Activated T-cell treated with anti-CD3 and anti-CD28 coated beads, Interleukin-2, amount 50 U/mL, for 24 hours (primary cell): ENCODE results near the gene RNF130.
"Not testable (repeated sequence)": the region's sequence is repeated elsewhere in the genome, so short reads cannot be mapped to it uniquely, and the experiment has no call there.

Source experiments
- DNase-seq: peaks from one replicate; pipeline ENCODE4 v3.0.0-alpha.2; 2020
- H3K27ac Mint-ChIP-seq: 2 replicates; pipeline ENCODE4 v1.8.0; 2020; ENCODE audit warnings: mild to moderate bottlenecking, mixed read lengths
- H3K27me3 Mint-ChIP-seq: 2 replicates; pipeline ENCODE4 v1.8.0; 2020; ENCODE audit warnings: mixed read lengths
- H3K36me3 Mint-ChIP-seq: 2 replicates; pipeline ENCODE4 v1.8.0; 2020; ENCODE audit warnings: low read depth, mixed read lengths
- H3K4me1 Mint-ChIP-seq: 2 replicates; pipeline ENCODE4 v1.8.0; 2020; ENCODE audit warnings: low read depth, mixed read lengths
- H3K4me3 Mint-ChIP-seq: 2 replicates; pipeline ENCODE4 v1.8.0; 2020; ENCODE audit warnings: mild to moderate bottlenecking, moderate library complexity, mixed read lengths
- H3K9me3 Mint-ChIP-seq: 2 replicates; pipeline ENCODE4 v1.8.0; 2020; ENCODE audit warnings: mixed read lengths

Gene RNF130

DNA sequence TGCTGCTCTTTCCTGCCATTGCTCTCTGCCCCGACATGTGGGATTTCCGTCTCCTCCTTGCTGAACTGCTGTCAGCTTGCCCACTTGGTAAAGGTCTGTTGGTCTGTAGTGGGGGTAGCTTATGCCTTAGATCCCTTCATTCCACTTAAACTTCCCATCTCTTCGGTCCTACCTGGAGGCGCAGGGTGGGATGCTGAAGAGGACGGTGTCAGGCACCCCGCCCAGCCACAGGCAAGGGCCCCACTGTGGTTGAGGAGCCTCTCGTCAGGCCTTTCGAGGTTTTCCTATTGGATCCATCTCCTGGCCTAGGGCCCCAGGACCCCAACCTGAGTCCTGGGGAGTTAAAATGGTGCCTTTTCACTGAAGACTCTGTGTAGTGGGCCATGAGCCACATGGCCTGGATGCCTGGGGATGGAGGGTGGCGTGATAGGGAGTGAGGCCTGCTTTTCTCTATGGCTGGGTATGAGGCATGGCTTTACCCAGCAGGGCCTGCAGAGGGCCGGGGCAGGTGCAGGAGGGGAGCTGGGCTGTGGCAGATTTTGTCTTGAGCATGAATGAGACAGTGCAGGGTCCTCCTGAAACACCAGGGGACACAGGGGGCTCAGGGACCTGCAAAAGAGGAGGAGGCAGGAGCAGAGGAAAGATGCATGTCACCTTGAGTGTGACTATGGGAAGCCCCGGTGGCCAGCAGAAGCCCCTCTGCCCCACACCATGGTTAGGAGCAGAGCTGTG lies 25.8 kb upstream of the RNF130 start:
- Mint-ChIP-seq H3K27me3 (peaks cover 4% of the 10 kb centered on the region), H3K36me3 (no peaks in the 10 kb centered on the region), H3K4me1 (no peaks in the 10 kb centered on the region), H3K9me3 (no peaks in the 10 kb centered on the region), H3K27ac (no peak overlapping the region), H3K4me3 (no peak overlapping the region)
- peak; percentile 6 for DNase-seq

DNA sequence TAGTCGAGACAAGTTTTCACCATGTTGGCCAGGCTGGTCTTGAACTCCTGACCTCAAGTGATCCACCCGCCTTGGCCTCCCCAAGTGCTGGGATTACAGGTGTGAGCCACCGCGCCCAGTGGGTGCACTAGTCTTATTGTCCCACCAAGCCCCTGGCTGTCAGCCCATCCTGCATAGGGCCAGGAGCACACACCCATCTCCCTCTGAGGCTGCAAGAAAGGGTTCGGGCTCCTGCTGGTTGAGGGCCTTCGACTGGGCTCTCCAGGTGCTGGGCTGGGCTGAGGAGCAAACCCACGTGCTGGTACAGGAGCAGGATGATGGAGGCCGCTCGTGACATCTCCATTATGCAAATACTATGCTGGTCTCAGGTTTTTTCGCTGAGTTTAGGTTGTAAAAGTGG lies 25.1 kb upstream of the RNF130 start:
- H3K27me3 Mint-ChIP-seq = peaks cover 4% of the 10 kb centered on the region
- H3K36me3 Mint-ChIP-seq = no peaks in the 10 kb centered on the region
- no peak overlapping the region for H3K4me3 Mint-ChIP-seq
- no peak overlapping the region for H3K27ac Mint-ChIP-seq
- H3K9me3 Mint-ChIP-seq = no peaks in the 10 kb centered on the region
- no peaks in the 10 kb centered on the region for H3K4me1 Mint-ChIP-seq
- peak; percentile 15 for DNase-seq

DNA sequence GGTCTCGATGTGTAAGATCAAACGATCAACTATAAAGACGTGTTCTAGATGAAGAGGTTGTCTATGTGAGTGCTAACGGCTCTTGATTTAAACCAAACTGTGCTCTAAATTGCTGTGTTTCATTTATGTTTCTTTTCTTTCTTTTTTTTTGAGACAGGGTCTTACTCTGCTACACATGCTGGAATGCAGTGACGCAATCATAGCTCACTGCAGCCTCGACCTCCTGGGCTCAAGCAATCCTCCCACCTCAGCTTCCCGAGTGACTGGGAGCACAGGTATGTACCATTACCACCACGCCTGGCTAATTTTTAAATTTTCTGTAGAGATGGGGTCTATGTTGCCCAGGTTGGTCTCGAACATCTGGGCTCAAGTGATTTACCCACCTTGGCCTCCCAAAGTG lies 24.0 kb upstream of the RNF130 start:
- no peak for DNase-seq
- H3K27ac Mint-ChIP-seq = no peak overlapping the region
- H3K36me3 Mint-ChIP-seq = no peaks in the 10 kb centered on the region
- no peak overlapping the region for H3K4me3 Mint-ChIP-seq
- peaks cover 7% of the 10 kb centered on the region for H3K4me1 Mint-ChIP-seq
- peaks cover 4% of the 10 kb centered on the region for H3K27me3 Mint-ChIP-seq
- no peaks in the 10 kb centered on the region for H3K9me3 Mint-ChIP-seq

- no peak for DNase-seq
- Mint-ChIP-seq H3K27me3 (peaks cover 4% of the 10 kb centered on the region), H3K4me3 (no peak overlapping the region), H3K4me1 (peaks cover 14% of the 10 kb centered on the region), H3K9me3 (no peaks in the 10 kb centered on the region), H3K27ac (no peak overlapping the region), H3K36me3 (no peaks in the 10 kb centered on the region)
Observed at GRCh38 chr5:180093651-180094382, 22.3 kb upstream of the RNF130 start.

- peaks cover 14% of the 10 kb centered on the region for H3K4me1 Mint-ChIP-seq
- H3K9me3 Mint-ChIP-seq = no peaks in the 10 kb centered on the region
- no peak overlapping the region for H3K27ac Mint-ChIP-seq
- H3K36me3 Mint-ChIP-seq = no peaks in the 10 kb centered on the region
- H3K27me3 Mint-ChIP-seq = no peaks in the 10 kb centered on the region
- DNase-seq = no peak
- H3K4me3 Mint-ChIP-seq = no peak overlapping the region
Observed at GRCh38 chr5:180093241-180093640, 21.7 kb upstream of the RNF130 start.

DNA sequence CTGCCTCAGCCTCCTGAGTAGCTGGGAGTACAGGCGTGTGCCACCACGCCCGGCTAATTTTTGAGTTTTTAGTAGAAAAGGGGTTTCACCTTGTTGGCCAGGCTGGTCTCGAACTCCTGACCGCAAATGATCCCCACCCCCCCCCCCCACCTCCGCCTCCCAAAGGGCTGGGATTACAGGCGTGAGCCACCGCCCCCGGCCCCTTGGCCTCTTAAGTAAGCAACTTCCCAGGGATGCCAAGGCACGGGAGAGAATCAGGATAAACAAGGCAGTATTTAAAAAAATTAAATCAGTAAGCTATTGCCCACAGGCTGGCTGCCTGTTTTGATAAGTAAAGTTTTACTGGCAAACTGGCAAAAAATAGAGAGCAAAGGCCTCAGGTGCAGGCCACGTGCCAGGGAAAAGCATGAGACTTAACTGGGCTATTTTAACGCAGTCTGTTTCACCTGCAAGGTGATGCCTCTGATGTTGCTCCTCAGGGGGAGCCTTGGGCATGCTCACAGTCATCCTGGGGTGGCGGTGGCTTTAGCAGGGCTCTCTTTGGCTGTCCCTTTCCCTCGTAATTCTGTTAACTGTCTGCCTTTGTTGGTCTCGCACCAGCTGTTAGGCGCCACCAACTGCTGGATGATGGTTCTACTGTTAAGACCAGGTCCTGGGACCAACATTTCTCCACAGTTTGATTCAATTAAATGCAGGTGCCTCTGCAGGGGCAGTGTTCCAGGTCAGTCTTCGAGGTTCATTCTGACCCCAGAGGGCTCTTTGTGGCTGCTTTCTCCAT lies 19.4 kb upstream of the RNF130 start:
- H3K9me3 Mint-ChIP-seq = no peaks in the 10 kb centered on the region
- no peak for DNase-seq
- peak overlapping the region; percentile 31 for H3K4me3 Mint-ChIP-seq
- no peaks in the 10 kb centered on the region for H3K27me3 Mint-ChIP-seq
- H3K27ac Mint-ChIP-seq = no peak overlapping the region
- peaks cover 30% of the 10 kb centered on the region for H3K4me1 Mint-ChIP-seq
- H3K36me3 Mint-ChIP-seq = no peaks in the 10 kb centered on the region

- Mint-ChIP-seq H3K4me1 (peaks cover 35% of the 10 kb centered on the region), H3K27ac (peak overlapping the region; percentile 47), H3K4me3 (peak overlapping the region; percentile 76), H3K27me3 (no peaks in the 10 kb centered on the region), H3K36me3 (no peaks in the 10 kb centered on the region), H3K9me3 (no peaks in the 10 kb centered on the region)
- peak; percentile 88 for DNase-seq
Observed at GRCh38 chr5:180090098-180090768, 18.7 kb upstream of the RNF130 start.

DNA sequence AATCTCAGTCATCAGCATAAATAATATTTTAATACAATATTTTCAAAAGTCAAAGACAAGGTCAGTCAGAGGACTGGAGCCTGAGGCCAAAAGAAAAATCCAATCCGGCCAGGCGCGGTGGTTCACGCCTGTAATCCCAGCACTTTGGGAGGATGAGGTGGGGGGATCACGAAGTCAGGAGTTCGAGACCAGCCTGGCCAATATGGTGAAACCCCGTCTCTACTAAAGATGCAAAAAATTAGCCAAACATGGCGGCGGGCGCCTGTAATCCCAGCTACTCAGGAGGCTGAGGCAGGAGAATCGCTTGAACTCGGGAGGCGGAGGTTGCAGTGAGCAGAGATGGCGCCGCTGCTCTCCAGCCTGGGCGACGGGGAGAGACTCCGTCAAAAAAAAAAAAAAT lies 18.1 kb upstream of the RNF130 start:
- not testable (repeated sequence) for H3K27me3 Mint-ChIP-seq, DNase-seq, H3K36me3 Mint-ChIP-seq, H3K9me3 Mint-ChIP-seq, H3K27ac Mint-ChIP-seq
- H3K4me3 Mint-ChIP-seq = peak overlapping the region; percentile 76
- peaks cover 37% of the 10 kb centered on the region for H3K4me1 Mint-ChIP-seq

DNA sequence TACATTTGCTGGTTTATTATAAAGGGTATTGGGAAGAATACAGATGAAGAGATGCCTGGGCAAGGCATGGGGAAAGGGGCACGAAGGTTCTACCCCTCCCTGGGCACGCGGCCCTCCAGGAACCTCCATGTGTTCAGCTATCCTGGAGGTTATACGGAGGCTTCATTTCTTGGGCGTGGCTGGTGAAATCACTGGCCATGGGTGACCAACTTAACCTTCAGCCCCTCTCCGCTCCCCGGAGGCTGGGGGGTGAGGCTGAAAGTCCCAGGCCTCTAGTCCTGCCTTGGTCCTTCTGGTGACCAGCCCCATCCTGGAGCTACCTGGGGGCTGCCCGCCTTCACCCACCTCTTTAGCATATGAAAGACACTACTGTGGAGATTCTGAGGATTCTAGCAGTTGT lies 17.0 kb upstream of the RNF130 start:
- Mint-ChIP-seq H3K36me3 (no peaks in the 10 kb centered on the region), H3K27me3 (peaks cover 7% of the 10 kb centered on the region), H3K4me1 (peaks cover 39% of the 10 kb centered on the region), H3K4me3 (no peak overlapping the region), H3K27ac (no peak overlapping the region), H3K9me3 (no peaks in the 10 kb centered on the region)
- no peak for DNase-seq

DNA sequence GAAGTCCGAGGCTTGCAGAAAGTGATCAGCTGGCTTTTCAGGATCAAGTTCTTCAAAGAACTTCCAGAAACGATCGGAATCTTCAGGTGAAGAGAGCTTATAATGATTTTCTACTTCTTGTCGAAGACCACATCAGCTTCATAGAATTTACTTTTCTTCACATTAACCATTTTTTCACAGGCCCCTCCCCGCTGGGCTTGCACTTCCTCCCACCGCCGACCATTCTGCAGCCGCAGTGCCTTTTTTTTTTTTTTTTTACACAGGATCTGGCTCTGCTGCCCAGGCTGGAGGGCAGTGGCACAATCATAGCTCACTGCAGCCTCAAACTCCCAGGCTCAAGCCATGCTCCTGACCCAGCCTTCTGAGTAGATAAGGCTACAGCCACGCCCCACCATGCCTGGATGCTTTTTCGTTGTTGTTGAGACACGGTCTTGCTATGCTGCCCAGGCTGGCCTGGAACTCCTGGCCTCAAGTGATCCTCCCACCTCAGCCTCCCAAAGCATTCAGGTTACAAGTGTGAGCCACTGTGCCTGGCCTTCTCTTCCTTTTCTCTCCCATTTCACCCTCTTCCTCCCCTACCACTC lies 15.3 kb upstream of the RNF130 start:
- H3K9me3 Mint-ChIP-seq = no peaks in the 10 kb centered on the region
- no peaks in the 10 kb centered on the region for H3K36me3 Mint-ChIP-seq
- DNase-seq = no peak
- H3K4me1 Mint-ChIP-seq = peaks cover 39% of the 10 kb centered on the region
- no peak overlapping the region for H3K27ac Mint-ChIP-seq
- no peak overlapping the region for H3K4me3 Mint-ChIP-seq
- peaks cover 21% of the 10 kb centered on the region for H3K27me3 Mint-ChIP-seq

DNA sequence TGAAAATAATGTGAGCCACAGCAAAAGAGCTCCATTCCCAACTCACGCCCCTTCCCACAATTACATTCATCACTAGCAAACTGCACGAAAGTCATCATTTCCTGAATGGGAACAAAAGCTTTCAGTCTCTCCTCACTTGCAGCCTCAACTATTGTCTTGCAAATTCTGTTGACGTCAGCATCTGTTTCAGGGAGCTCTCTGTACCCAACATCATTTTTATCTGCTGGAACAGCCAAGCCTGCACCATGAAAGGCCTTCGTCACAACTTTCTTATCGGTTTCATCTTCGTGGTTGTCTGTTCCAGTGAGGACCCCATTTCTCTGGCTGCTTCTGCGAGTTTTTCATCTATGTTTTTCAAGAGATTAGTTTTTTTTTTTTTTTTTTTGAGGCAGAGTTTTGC lies 14.3 kb upstream of the RNF130 start:
- Mint-ChIP-seq H3K27ac (no peak overlapping the region), H3K4me1 (peaks cover 32% of the 10 kb centered on the region), H3K27me3 (peaks cover 32% of the 10 kb centered on the region), H3K9me3 (no peaks in the 10 kb centered on the region), H3K4me3 (no peak overlapping the region), H3K36me3 (no peaks in the 10 kb centered on the region)
- no peak for DNase-seq

GRCh38 chr5:180084638-180085561 lies 13.3 kb upstream of the RNF130 start:
- H3K4me3 Mint-ChIP-seq = no peak overlapping the region
- H3K9me3 Mint-ChIP-seq = no peaks in the 10 kb centered on the region
- DNase-seq = no peak
- H3K27me3 Mint-ChIP-seq = peaks cover 41% of the 10 kb centered on the region
- H3K36me3 Mint-ChIP-seq = no peaks in the 10 kb centered on the region
- peaks cover 33% of the 10 kb centered on the region for H3K4me1 Mint-ChIP-seq
- no peak overlapping the region for H3K27ac Mint-ChIP-seq

DNA sequence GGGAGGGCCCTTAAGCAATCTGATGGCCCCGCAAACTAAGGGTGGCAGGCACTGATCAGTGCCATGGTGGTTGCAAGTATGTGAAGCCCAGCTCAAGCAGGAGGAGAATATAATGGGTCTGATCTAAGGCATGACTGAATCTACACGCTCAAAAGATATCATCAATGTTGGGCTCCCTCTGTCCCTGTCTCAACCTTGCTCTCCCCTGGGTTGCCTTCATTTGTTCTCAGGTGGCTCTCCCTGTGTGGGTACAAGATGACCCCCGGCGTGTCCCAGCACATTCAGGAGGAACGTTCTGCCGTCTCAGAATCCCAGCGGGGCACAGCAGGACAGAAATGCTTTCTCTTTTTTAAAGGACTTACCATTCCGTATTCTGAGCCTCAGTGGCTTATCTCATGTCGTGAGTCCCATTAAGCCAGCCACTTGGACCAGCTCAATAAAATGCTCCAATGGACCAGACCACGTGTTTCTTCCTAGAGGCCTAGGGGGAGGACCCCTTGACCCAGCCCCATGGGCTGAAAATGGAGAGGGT lies 12.0 kb upstream of the RNF130 start:
- Mint-ChIP-seq H3K27me3 (peaks cover 53% of the 10 kb centered on the region), H3K27ac (no peak overlapping the region)

More for the DNA sequence above, 12.0 kb upstream of the RNF130 start:
- Mint-ChIP-seq H3K4me1 (peaks cover 31% of the 10 kb centered on the region), H3K9me3 (no peaks in the 10 kb centered on the region), H3K4me3 (no peak overlapping the region), H3K36me3 (no peaks in the 10 kb centered on the region)
- DNase-seq = no peak
